CD4-positive, alpha-beta T cell treated with Interleukin-21 for 1 hour (primary cell): ENCODE measurements around the gene NKX6-2.
"Not testable (repeated sequence)": the region's sequence is repeated elsewhere in the genome, so short reads cannot be mapped to it uniquely, and the experiment has no call there.

Experiments
- DNase-seq: peaks from one replicate; pipeline ENCODE4 v3.0.0-alpha.2; 2020

NKX6-2 gene

GRCh38 chr10:132777441-132777840 is 8.5 kb downstream of the NKX6-2 start:
- DNase-seq = no peak

DNA sequence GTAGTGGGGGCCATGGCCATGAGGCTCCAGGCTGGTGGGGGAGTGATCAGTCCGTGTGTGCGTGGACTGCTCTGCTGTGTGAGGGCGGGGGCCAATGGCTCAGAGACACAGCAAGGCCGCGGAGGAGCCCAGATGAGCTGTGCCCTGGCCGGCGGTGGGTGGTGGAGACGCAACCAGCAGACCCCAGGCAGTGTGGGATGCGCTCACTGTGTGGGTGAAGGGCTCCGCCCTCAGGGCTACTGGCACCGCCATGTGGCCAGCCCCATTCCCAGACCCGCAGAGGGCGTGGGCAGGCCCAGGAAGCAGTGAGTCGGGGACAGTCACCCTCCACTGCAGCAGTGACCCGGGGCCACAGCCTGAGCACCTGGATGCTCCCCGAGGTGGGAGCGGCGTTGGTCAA is 9.1 kb downstream of the NKX6-2 start:
- DNase-seq = no peak

DNA sequence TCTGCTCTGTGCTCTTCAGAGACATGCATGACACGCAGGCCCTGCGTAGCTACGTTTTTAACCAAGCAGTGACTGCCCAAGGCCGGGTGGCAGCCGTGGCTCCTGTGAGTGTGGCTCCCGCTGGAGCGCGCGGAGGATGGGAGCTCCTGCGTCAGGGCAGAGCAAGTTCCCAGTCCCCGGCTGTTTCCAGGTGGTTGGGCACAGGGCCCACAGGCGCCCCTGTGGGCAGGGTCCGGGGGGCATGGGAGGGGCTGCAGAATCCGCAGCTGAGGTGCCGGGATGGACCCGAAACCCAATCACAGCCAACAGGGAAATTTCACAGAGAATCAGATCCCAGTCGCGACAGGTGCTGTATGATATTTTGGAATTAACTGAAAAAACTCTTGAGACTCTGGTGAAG is 9.8 kb downstream of the NKX6-2 start:
- no peak for DNase-seq

DNA sequence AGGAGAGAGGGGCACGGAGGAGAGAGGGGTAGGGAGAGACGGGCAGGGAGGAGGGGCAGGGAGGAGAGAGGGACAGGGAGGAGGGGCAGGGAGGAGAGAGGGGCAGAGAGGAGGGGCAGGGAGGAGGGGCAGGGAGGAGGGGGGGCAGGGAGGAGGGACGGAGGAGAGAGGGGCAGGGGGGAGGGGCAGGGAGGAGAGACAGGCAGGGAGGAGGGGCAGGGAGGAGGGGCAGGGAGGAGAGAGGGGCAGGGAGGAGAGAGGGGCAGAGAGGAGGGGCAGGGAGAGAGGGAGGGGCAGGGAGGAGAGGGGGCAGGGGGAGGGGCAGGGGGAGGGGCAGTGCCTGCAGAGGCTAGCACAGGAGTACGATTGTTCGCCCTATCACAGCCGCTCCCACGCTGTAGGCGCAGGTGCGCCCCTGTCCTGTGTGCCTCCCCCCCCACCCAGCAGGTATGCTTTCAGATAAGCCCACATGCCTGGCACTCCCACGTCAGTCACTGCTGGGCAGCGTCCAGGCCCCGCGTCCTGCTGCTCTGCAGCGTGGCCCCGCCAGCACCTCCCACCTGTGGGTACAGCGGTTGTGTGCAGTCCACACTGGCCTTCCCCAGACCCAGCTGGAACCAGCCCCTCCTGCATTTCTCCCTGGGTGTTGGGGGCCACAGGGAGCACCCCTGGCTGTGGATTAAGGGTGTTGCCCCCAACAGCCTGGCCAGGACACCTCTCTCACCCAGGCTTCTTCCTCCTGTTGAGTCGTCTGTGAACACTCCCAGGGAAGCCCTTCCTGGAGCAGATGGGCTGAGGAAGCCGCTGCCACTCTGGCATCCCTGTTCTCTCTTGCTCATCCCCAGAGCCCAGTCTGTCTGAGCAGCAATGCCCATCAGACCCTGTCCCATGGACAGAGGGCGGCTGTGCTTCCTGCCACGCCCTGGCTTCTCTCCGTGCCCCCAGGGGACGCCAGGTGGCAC is 10.8 kb downstream of the NKX6-2 start:
- DNase-seq = no peak

DNA sequence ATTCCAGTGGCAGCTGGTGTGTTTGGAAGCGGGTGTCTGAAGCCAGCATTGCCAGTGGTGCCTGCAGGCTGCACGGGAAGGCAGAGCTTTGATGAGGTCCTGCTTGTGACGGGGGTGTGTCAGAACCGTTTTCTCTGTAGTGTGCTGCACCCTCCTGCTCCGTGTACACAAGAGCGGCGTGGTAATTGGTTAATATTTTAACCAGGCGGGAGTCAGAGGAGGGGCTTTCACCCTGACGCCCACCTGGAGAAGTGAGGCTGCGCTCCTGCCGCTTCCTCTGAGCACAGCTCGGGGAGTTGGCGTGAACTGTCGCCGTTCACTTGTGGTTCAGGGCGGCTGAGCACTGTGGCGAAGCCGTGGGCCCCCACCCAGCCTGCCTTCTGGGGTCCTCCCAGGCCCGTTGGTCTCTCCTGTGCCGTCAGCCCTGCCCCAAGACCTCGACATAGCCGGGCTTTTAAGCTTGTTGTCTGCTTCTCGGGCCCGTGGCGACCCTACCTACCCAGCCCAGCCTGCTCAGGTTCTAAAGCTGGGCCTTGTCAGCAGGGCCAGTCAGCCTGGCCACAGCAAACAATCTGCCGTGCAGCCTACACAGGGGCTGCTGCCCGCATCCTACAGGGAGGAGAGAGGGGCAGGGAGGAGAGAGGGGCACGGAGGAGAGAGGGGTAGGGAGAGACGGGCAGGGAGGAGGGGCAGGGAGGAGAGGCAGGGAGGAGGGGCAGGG is 11.6 kb downstream of the NKX6-2 start:
- no peak for DNase-seq

GRCh38 chr10:132772816-132773215 is 13.1 kb downstream of the NKX6-2 start:
- DNase-seq = not testable (repeated sequence)

DNA sequence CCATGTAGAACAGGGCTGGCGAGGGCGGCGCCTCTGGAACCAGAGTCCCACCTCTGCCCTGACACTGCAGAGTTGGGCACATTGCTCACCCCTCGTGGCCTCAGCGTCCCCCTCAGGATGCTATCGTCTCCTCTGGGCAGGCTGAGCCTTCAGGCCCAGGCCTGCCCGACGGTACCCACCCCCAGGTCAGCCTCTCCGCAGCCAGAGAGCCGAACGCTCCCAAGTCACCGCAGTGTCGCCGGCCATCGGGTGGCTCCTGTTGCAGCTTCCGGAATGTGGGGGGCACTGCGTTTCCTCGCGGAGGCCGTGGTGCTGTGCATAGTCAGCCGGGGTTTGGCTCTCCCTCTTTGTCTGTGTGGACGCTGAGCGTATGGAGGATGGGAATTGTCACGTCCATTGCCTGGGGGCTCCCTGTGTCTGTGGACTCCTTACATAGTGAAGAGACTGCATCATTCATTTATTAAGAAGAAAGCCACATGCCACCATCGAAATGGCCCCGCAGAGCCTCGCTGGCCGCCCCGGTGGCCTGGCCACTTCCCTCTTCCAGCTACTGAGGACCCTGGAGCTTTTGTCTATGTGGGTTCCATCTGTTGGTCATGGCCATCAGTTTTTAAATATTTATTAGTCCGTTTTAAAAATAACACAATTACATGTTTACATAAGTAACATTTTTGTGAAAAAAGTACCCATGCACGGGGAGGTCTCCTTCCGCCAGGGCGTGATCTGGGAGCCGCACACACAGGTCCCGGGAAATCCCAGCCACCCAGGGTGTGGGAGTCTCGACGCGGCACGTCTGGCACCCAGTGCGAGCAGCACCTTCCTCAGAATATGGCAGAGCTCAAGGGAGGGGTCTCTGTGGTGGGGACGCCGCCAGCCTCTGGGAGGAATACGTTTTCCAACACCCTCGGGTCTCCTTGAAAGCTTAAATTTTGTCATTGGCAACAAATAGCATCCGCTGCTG is 15.6 kb downstream of the NKX6-2 start:
- DNase-seq = no peak

DNA sequence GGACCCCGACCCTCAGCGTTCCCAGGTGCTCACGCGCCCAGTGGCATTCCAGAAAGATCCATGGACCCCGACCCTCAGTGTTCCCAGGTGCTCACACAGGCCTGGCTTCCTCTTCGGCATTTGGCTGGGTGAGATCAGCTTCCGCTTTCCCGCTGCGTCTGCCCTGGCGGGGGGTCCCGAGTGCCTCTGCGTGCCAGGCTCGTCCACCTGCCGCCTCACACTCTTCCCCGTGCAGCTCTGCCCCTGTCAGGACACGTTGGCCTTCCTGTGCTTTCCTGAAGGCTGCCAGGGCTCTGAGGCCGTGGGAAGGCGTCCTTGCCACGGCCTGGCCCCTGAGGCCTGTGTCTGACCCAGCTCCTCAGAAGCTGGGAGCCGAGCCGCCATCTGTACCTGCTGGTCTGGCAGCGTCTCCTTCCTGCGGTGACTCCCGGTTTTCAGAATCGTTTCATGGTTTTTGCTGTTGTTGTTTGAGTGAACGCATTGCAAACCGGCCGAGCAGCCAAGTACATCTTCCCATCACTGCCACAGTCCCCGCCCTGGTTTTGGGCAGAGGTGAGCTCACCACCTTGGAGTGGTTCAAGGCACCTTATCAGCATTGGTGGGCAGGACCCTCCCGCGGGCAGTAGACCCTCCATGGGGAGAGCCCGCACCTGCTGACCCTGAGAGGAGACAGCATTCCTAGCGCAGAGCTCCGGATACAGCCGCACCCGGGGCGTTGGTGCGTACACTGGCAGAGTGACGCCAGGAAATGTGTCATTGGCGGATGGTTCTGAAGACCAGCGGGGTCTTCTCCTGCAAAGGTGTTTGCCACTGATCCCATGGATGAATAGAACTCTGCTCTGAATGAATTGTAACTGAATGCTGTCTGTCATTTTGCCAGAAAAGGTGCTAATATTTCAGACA is 17.4 kb downstream of the NKX6-2 start:
- DNase-seq = no peak

GRCh38 chr10:132766291-132766690 is 19.7 kb downstream of the NKX6-2 start:
- no peak for DNase-seq

DNA sequence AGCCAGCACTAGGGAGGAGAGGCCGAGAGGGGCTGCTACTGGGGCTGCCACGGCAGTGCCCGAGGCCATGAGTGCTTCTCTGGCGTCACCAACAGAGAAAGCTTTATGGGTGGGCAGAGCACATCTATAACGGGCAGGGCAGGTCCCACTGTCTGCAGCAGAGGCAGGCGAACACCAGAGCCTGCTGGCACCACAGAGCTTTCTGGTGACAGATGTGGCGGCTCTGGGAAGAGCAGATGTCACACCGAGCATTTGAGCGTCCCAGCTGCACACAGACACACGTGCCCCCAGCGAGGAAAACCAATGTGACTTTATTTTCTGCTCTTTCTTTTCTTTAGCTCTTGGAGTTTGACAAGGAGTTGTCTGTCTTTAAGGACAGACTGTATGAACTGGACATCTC is 20.5 kb downstream of the NKX6-2 start:
- DNase-seq = no peak

DNA sequence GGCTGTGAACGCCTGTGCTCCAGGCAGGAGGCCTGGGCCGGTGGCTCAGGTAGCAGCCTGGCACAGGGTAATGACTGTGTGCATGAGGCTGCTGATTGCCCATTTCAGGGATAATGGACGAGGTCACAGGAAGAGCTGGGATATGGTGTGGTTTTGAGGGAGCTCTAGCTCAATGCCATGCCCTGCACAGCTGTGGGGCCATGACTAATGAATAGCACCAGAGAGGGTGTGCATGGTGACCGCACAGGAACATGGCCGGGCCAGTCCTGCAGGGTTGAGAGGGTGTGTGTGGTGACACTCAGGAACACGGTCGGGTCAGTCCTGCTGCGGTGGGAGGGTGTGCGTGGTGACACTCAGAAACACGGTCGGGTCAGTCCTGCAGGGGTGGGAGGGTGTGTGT is 21.8 kb downstream of the NKX6-2 start:
- no peak for DNase-seq

DNA sequence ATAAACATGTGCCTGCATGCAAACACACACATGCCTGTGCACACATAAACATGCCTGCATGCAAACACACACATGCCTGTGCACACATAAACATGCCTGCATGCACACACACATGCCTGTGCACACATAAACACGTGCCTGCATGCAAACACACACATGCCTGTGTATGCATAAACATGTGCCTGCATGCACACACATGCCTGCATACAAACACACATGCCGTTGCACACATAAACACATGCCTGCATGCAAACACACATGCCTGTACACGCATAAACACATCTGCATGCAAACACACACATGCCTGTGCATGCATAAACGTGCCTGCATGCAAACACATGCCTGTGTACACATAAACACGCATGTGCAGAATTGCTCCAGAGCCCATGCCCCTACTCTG is 22.4 kb downstream of the NKX6-2 start:
- DNase-seq = no peak

GRCh38 chr10:132762267-132762666 is 23.7 kb downstream of the NKX6-2 start:
- DNase-seq = no peak

DNA sequence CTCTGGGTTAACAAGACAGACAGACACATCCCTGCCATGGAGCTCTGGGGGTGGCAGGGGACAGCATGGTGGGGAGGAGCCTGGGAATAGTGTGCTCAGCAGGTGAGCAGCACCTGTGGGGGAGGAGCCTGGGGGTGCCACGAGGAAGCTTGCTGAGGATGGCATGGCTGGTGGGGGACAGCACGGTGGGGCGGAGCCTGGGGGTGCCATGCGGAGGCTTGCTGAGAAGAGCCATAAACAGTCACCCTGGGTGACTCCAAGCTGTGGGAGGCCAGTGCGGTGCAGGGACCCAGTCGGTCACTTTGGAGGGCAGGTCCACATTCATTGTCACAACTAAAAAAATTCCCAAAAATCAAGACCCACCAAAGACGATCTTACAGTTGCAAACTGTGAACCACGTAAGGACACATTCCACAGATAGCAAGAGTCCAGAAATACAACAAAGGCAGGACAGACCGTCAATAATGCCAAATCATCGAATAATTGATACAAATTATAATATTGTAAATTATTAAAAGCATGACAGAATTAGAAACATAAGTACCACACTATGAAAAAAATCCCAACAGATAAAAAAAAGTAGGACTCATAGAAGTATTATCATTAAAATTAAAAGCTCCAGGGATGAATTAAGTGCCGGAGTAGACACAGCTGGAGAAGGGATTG is 24.4 kb downstream of the NKX6-2 start:
- DNase-seq = no peak

DNA sequence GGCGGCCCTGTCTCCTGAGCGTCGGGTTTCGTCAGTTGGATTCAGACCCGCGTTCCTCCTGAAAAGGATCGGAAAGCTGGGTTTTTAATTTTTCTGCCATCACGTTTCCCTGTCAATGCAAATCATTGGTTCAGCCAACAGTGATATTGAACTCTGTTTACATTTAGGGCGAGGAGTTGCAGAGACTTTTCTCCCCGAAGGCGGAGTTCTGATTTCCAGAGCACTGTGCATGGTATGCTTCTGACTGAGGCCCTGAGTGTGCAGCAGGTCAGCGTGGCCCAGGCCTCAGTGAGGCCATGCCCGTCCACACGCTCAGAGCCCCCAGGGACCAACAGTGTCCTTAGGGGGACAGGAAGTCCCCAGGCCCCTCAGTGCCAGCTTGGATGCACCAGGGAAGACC is 27.1 kb downstream of the NKX6-2 start:
- DNase-seq = no peak

GRCh38 chr10:132757171-132757570 is 28.8 kb downstream of the NKX6-2 start:
- no peak for DNase-seq

- DNase-seq = no peak
Observed at GRCh38 chr10:132756591-132756990, 29.4 kb downstream of the NKX6-2 start.

DNA sequence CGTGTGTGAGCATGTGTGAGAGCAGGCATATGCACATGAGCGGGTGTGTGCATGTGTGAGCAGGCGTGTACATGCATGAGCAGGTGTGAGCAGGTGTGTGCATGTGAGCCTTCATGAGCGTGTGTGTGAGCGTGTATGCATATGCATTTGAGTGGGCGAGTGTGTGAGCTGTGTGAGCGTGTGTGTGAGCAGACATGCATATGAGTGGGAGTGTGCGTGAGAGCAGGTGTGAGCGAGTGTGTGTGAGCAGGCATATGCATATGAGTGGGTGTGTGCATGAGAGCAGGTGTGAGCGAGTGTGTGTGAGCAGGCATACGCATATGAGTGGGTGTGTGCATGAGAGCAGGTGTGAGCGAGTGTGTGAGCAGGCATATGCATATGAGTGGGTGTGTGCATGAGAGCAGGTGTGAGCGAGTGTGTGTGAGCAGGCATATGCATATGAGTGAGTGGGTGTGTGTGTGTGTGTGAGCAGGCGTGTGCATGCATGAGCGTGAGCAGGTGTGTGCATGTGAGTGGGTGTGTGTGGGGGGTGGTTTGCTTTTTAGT is 30.7 kb downstream of the NKX6-2 start:
- DNase-seq = no peak

GRCh38 chr10:132754071-132754470 is 31.9 kb downstream of the NKX6-2 start:
- DNase-seq = no peak

DNA sequence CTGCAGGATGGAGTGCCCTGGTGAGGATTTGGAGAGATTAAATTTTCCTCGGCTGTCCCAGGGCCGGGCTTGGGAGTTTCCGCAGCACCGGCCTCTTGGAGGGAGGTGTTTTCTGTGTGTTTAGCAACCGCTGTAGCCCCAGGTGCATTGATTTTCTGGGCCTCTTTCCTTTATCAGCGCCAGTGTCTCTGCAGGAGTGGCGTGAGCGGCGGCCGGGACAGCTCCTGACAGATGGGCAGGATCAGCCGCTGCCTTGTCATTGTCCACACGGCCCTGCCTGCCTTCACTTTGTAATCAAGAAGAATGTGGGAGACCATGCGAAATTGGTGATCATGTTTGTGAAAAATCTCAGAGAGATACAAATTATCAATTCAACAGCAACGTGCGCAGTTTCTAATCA is 32.4 kb downstream of the NKX6-2 start:
- no peak for DNase-seq

DNA sequence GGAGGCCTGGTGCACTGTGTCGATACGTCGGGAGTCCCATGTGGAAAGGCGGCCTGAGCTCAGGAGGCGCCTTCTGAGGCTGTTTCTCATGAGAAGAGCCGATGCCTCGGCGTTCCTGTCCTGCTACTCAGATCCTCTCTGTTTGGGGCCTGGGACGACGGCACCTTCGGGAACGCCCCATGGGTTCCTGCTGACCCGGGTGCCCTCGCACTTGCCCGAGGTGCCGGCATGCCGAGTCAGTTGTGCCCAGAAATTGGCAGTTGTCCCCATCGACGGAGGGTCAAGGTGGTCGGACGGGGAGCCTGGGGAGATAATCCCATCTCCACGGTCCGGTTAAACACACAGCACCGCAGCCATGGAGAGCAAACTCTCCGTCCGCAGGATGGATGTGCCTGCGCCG is 33.0 kb downstream of the NKX6-2 start:
- DNase-seq = no peak
